ENCODE data around the gene AFP. TPM values are rescaled to one million over a fixed set of nuclear protein-coding genes. Genes with fewer than 3 reads are reported as not detected.

Gene AFP
- total and polyA plus RNA-seq, 2 of the 13 experiments (the other 11 are each of a cell fraction or from before 2014, with no cell fraction given) = 9,434 to 13,105 TPM

GRCh38 chr4:73439445-73439844 lies 3.4 kb downstream of the AFP start:
- ChIA-PET POLR2A (interaction anchor here (0.6 kb wide), 1 partner anchor 14 kb away, joined by 3 read pairs; no protein-coding TSS in a partner anchor), CTCF (ENCODE audit: low intra/inter-chr PET ratio, low total read pairs) (no interaction called here)
- WGBS (ENCODE audit: low lambda C conversion rate) = 46% methylated on average over 2 of the region's 2 CpGs

More at GRCh38 chr4:73439445-73439844, 3.4 kb downstream of the AFP start:
- intact Hi-C loops (cut with micrococcal nuclease; ENCODE audit: unreplicated experiment) = loop anchor here (10.0 kb wide), 1 partner anchor 185 kb away; the partner anchor contains the start of gene ANKRD17
- H3K27ac ChIP-seq (ENCODE audit: extremely low read length, insufficient read depth, low read length) = peak overlapping the region; percentile 98
- H3K9ac ChIP-seq (ENCODE audit: insufficient read depth, low read depth, low read length) = peak overlapping the region; percentile 75
- no peak overlapping the region for H2AFZ ChIP-seq (ENCODE audit: low read length)
- TF ChIP-seq CCDC6 (CRISPR knock-in tag; IDR thresholded peaks at IDR 0.05) = no peak
- TF ChIP-seq PAF1 (CRISPR knock-in tag; IDR thresholded peaks at IDR 0.05) = peak; percentile 68; the same call in 1 of the 2 replicates
- TF ChIP-seq POLR2A (IDR thresholded peaks at IDR 0.05; ENCODE audit: insufficient read depth in 1 of 2, low read depth in 2 of 2, low read length in 2 of 2) = peak in 1 of 2 experiments; percentile 46; a peak in 1 of 4 replicates
- peak; percentile 3; the same call in 1 of the 2 replicates for TF ChIP-seq MIXL1 (CRISPR knock-in tag; IDR thresholded peaks at IDR 0.05)
- TF ChIP-seq REST (IDR thresholded peaks at IDR 0.05; ENCODE audit: borderline replicate concordance in 1 of 2, low read depth in 1 of 2, low read length in 2 of 2) = 0 out of 4 replicates have a peak, but pooled peaks of 1 of the 2 experiments have one; percentile 5
- peak; percentile 95 for TF ChIP-seq MLLT10 (CRISPR knock-in tag; IDR thresholded peaks at IDR 0.05)
- peak; percentile 77 for TF ChIP-seq POLR2AphosphoS5 (IDR thresholded peaks at IDR 0.05; ENCODE audit: low read depth, low read length)
- TF ChIP-seq ZNF318 (CRISPR knock-in tag; IDR thresholded peaks at IDR 0.05) = no peak
- 0 out of 2 replicates have a peak, but pooled peaks have one; percentile 11 for TF ChIP-seq NR2F6 (IDR thresholded peaks at IDR 0.05)
- TF ChIP-seq NR2F6 (CRISPR knock-in tag; IDR thresholded peaks at IDR 0.05) = no peak
- peak; percentile 48; the same call in 1 of the 2 replicates for TF ChIP-seq MTF1 (CRISPR knock-in tag; IDR thresholded peaks at IDR 0.05)
- H3K27me3 ChIP-seq (ENCODE audit: control insufficient read depth in 1 of 2, insufficient read depth in 2 of 2, low read length in 2 of 2) = no peaks in the 10 kb centered on the region
- DNase-seq (ENCODE audit: low spot score) (no peak), FAIRE-seq (no peak), ATAC-seq (no peak)
- H3K4me2 ChIP-seq (ENCODE audit: low read depth, low read length) = peak overlapping the region; percentile 82
- peak overlapping the region; percentile 68 to 80 (median 70); a peak in 5 of 6 replicates for H3K4me3 ChIP-seq (replicated peaks in 1 of 3; ENCODE audit: insufficient read depth in 1 of 3, low read depth in 2 of 3, low read length in 3 of 3)
- no TSS peak for BruUV-seq (replicated peaks)
- H4K20me1 ChIP-seq (ENCODE audit: insufficient read depth, low read length) = peaks cover 3% of the 10 kb centered on the region; the same call in 1 of the 2 replicates
- no peaks in the 10 kb centered on the region for H3K9me3 ChIP-seq (ENCODE audit: low read length)
- in situ Hi-C loops (cut with HindIII; ENCODE audit: extremely low pct_ligation_motif_present, low pct_unique_long_range_greater_than_20kb) = no loop called here
- H3K79me2 ChIP-seq (ENCODE audit: insufficient read depth, low read length) = peaks cover 75% of the 10 kb centered on the region
- peaks cover 6 to 20% of the 10 kb centered on the region in 2 experiments for H3K36me3 ChIP-seq (replicated peaks in 1 of 2; ENCODE audit: control insufficient read depth in 1 of 2, insufficient read depth in 2 of 2, low read length in 2 of 2)
- H3K4me1 ChIP-seq (ENCODE audit: insufficient read depth, low read length) = peaks cover 68% of the 10 kb centered on the region
